GM19438 (cell line): ENCODE measurements around the gene PTGFRN.
"Not testable (repeated sequence)": the region's sequence is repeated elsewhere in the genome, so short reads cannot be mapped to it uniquely, and the experiment has no call there.

Source experiments
- ATAC-seq: cut with Tn5 transposase; IDR thresholded peaks from one replicate; pipeline ENCODE4 v1.9.1; 2021; ENCODE audit warnings: low read depth; ENCODE audit not compliant: unreplicated experiment

The PTGFRN gene

GRCh38 chr1:116914667-116915066 lies 5.0 kb downstream of the PTGFRN start:
- ATAC-seq = no peak

- no peak for ATAC-seq
Observed at GRCh38 chr1:116915086-116915661, 5.5 kb downstream of the PTGFRN start.

GRCh38 chr1:116916002-116916401 lies 6.3 kb downstream of the PTGFRN start:
- ATAC-seq = no peak

- no peak for ATAC-seq
Observed at GRCh38 chr1:116916533-116917445, 7.1 kb downstream of the PTGFRN start.

GRCh38 chr1:116918714-116919357 lies 9.1 kb downstream of the PTGFRN start:
- ATAC-seq = no peak

GRCh38 chr1:116919802-116920201 lies 10.1 kb downstream of the PTGFRN start:
- no peak for ATAC-seq

GRCh38 chr1:116920211-116920610 lies 10.5 kb downstream of the PTGFRN start:
- no peak for ATAC-seq

GRCh38 chr1:116921301-116921885 lies 11.7 kb downstream of the PTGFRN start:
- no peak for ATAC-seq

GRCh38 chr1:116921937-116922336 lies 12.2 kb downstream of the PTGFRN start:
- no peak for ATAC-seq

GRCh38 chr1:116923421-116923820 lies 13.7 kb downstream of the PTGFRN start:
- ATAC-seq = no peak

GRCh38 chr1:116927049-116927798 lies 17.5 kb downstream of the PTGFRN start:
- no peak for ATAC-seq

- ATAC-seq = no peak
Observed at GRCh38 chr1:116929961-116930592, 20.4 kb downstream of the PTGFRN start.

- ATAC-seq = no peak
Observed at GRCh38 chr1:116931016-116931918, 21.6 kb downstream of the PTGFRN start.

- no peak for ATAC-seq
Observed at GRCh38 chr1:116933606-116934515, 24.1 kb downstream of the PTGFRN start.

- no peak for ATAC-seq
Observed at GRCh38 chr1:116934586-116935207, 25.0 kb downstream of the PTGFRN start.

- ATAC-seq = no peak
Observed at GRCh38 chr1:116938216-116938615, 28.5 kb downstream of the PTGFRN start.

- ATAC-seq = not testable (repeated sequence)
Observed at GRCh38 chr1:116939780-116940543, 30.2 kb downstream of the PTGFRN start.
